HG03175 (cell line): ENCODE results near the gene MAPK7.

ENCODE experiments used
- ATAC-seq: cut with Tn5 transposase; IDR thresholded peaks from one replicate; pipeline ENCODE4 v1.9.1; 2021; ENCODE audit warnings: mild to moderate bottlenecking, moderate library complexity; ENCODE audit not compliant: unreplicated experiment

Gene MAPK7

DNA sequence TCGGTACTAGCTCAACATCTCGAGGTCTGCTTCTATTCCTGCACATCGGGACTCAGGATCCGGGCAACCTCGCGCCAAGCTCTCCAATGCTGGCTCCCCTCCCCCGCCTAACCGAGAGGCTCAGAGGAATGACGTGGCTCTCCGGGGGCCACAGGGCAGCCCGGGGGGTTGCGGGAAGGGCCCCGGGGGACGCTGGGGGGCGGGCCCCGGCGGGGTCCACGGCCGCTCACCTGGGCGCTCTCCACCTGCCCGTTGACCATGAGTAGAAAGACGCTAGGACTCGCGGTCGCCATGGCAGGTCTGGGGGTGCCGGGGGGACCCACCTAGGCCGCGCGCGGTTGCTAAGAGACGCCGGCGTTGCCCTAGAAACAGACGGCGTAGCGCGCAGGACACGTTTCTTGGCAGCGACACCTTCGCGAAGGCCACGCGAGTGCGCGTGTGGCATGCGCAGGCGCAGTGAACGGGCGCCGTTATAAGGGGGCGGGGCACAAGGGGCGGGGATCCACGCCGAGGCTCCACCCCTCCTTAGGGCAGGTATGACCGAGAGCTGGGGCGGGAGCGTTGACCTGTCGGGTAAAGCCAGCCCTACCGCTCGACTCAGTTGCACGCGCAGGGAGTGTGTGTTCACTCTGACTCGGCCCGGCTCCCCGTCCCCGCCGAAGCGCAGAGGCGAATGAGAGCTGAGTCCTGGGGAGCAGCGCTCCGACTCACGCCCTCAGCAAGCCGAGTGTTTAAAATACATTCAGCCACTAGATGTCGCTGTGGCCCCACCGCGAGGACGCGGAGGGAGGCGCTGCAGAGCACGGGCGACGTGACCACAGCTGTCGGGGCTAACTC lies 15.8 kb upstream of the MAPK7 start, which contains the start of gene B9D1:
Gene B9D1, minus strand, starts transcription at position 447 of the 837 bp plus-strand sequence. Its CDS starts 154 bp downstream, at position 293.
- ATAC-seq: peak; percentile 82

- no peak for ATAC-seq
Measured at GRCh38 chr17:19363114-19363438, 15.2 kb upstream of the MAPK7 start.

- no peak for ATAC-seq
Measured at GRCh38 chr17:19363460-19364035, 14.8 kb upstream of the MAPK7 start.

GRCh38 chr17:19364699-19365498 lies 13.4 kb upstream of the MAPK7 start:
- ATAC-seq: no peak

- ATAC-seq: no peak
Measured at GRCh38 chr17:19365499-19365817, 12.8 kb upstream of the MAPK7 start.

GRCh38 chr17:19365833-19366636 lies 12.3 kb upstream of the MAPK7 start:
- ATAC-seq: no peak

DNA sequence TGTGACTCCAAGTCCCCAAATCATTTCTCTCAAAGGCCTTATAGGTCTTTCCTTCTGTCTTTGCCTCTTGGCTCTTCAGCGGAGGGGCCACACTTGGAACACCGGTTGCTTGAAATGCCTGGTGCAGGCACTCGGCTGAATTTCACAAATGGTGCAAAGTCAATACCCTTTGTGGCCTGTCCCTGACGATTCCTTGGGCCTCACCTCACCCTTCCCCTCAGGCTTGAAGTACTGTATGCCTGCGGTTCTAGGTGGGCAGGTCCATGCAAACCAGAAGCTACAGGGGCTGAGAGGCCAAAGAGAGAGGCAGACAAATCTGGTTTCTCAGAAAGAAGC lies 11.7 kb upstream of the MAPK7 start:
- ATAC-seq: no peak

- no peak for ATAC-seq
Measured at GRCh38 chr17:19368229-19368628, 10.1 kb upstream of the MAPK7 start.

GRCh38 chr17:19369107-19369778 lies 9.1 kb upstream of the MAPK7 start:
- no peak for ATAC-seq

GRCh38 chr17:19369846-19370492 lies 8.3 kb upstream of the MAPK7 start:
- no peak for ATAC-seq

- ATAC-seq: peak; percentile 72
Measured at GRCh38 chr17:19370493-19370960, 7.8 kb upstream of the MAPK7 start.

- ATAC-seq: no peak
Measured at GRCh38 chr17:19371259-19372010, 6.9 kb upstream of the MAPK7 start.

DNA sequence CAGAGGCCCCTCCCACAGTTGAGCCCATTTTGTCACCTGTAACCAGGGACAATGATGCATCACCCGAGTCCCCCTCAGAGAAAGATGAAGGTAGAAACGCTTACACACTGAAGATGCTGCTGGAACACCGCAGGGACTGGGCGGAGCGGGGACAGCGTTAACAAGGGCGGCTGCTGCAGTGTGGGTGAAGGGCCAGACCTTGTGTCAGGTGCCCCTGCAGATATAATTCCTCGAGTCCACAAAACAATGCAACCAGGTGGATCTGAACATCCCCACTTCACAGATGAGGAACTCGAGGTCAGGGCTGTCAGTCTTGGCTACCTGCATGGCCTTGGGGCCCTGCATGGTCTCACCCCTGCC lies 6.3 kb upstream of the MAPK7 start:
- ATAC-seq: no peak

- ATAC-seq: no peak
Measured at GRCh38 chr17:19372439-19372838, 5.9 kb upstream of the MAPK7 start.

- no peak for ATAC-seq
Measured at GRCh38 chr17:19372866-19373504, 5.3 kb upstream of the MAPK7 start.

DNA sequence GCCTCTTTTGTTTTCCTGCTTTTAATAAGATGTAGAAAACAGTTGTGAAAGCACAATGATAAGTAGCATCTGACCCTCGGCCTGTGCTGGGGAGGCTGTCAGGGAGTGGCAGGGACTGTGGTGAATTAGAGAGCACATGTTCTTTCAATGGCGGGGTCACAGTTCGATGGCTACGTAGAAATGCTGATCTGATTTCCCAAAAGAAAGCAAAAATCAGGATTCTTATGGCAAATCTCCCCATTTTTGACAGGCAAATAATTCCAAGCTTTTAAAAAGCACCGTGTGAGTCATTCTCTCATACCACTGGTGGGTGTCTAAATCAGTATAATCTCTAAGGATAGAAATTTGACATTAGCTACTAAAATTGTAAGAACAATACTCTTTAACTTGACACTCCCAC lies 4.2 kb upstream of the MAPK7 start:
- ATAC-seq: no peak

DNA sequence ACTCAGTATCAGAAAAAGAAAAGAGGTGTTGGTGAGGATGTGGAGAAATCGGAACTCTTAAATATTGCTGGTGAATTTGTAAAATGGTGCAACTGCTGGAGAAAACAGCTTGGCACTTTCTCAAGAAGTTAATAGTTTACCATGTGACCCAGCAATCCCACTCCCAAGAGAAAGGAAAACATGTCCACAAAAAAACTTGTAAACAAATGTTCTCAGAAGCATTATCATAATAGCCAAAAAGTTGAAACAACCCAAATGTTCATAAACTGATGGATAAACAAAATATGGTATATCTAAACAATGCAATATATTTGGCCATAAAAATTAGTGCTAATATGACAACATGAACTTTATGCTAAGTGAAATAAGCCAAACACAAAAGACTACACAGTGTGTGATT lies 2.6 kb upstream of the MAPK7 start:
- no peak for ATAC-seq

- ATAC-seq: no peak
Measured at GRCh38 chr17:19376811-19377210, 1.5 kb upstream of the MAPK7 start.
